A673 (cell line): ENCODE measurements around the gene FGF6. TPM values are rescaled to one million over a fixed set of nuclear protein-coding genes. Genes with fewer than 3 reads are reported as not detected.

ENCODE experiments used
- BruUV-seq: library from RNA; stranded (reverse); fragments of 400-500 nt; replicated peaks from 2 replicates; lab custom pipeline; 2021; lab: Mats Ljungman, UMichigan
- CTCF ChIA-PET: fragments of 300-600 bp; sonication (Branson Sonifier 250); formaldehyde crosslinking; loops from one replicate; lab custom pipeline; 2022; ENCODE audit warnings: antibody characterized with exemption; lab: Charles Lee
- POLR2A ChIA-PET: fragments of 300-600 bp; sonication (Branson Sonifier 250); formaldehyde crosslinking; loops from one replicate; lab custom pipeline; 2022; ENCODE audit warnings: antibody characterized with exemption; ENCODE audit not compliant: low non-redundant PET; lab: Charles Lee
- DNase-seq: peaks from one replicate; pipeline ENCODE4 v3.0.0-alpha.2; 2015; ENCODE audit warnings: low spot score
- H3K27ac ChIP-seq: fragments of 200-600 bp; sonication (generic); 2 replicates; pipeline ENCODE4 v1.5.1; 2016; ENCODE audit warnings: mixed run types, low read depth, mild to moderate bottlenecking, mixed read lengths, antibody characterized with exemption, low read length; ENCODE audit not compliant: poor library complexity, severe bottlenecking
- H3K27me3 ChIP-seq: fragments of 200-600 bp; sonication (generic); replicated peaks from 2 replicates; pipeline ENCODE4 v1.6.1; 2017; ENCODE audit warnings: mixed run types, low read depth, mild to moderate bottlenecking, mixed read lengths, antibody characterized with exemption, low read length; ENCODE audit not compliant: insufficient read depth, poor library complexity
- H3K36me3 ChIP-seq: fragments of 200-600 bp; sonication (generic); 2 replicates; pipeline ENCODE4 v1.6.1; 2016; ENCODE audit warnings: mixed run types, mild to moderate bottlenecking, mixed read lengths, antibody characterized with exemption, low read length; ENCODE audit not compliant: insufficient read depth, poor library complexity, severe bottlenecking
- H3K4me1 ChIP-seq: fragments of 200-600 bp; sonication (generic); 2 replicates; pipeline ENCODE4 v1.6.1; 2017; ENCODE audit warnings: mixed run types, mild to moderate bottlenecking, mixed read lengths, antibody characterized with exemption, low read length; ENCODE audit not compliant: insufficient read depth, poor library complexity, severe bottlenecking
- H3K4me3 ChIP-seq: fragments of 200-600 bp; sonication (generic); 2 replicates; pipeline ENCODE4 v1.5.1; 2016; ENCODE audit warnings: low read depth, mixed run types, mild to moderate bottlenecking, mixed read lengths, low read length; ENCODE audit not compliant: poor library complexity, severe bottlenecking
- H3K9me3 ChIP-seq: fragments of 200-600 bp; sonication (generic); 2 replicates; pipeline ENCODE4 v1.6.1; 2016; ENCODE audit warnings: mixed run types, low read depth, mild to moderate bottlenecking, mixed read lengths, antibody characterized with exemption, low read length; ENCODE audit not compliant: poor library complexity, severe bottlenecking
- EZH2 ChIP-seq: fragments of 200-600 bp; sonication (generic); IDR thresholded peaks from 2 replicates; pipeline ENCODE4 v1.6.1; 2017; ENCODE audit warnings: borderline replicate concordance, low read depth, mild to moderate bottlenecking, mixed read lengths, antibody characterized with exemption, low read length; ENCODE audit not compliant: poor library complexity, severe bottlenecking
- intact Hi-C: fragments of 100-400 bp; cut with micrococcal nuclease; formaldehyde crosslinking; loops from one replicate; pipeline ENCODE4 v1.10.0; 2022; ENCODE audit not compliant: unreplicated experiment
- total RNA-seq: library from RNA; stranded (reverse); gene quantifications from 2 replicates; pipeline ENCODE4 v1.2.3, GENCODE V29; 2021
- TF ChIP-seq, protein P1 (sequence below): fragments of 300-800, 200-600 bp; sonication (generic); conservative IDR thresholded peaks from 2 replicates; pipeline ENCODE4 v1.5.1; 2017; ENCODE audit warnings: low read depth, mild to moderate bottlenecking, antibody characterized with exemption, low read length, moderate library complexity, mixed read lengths

Gene FGF6
- total RNA-seq, 1 experiment from 2014 or later = not detected

DNA sequence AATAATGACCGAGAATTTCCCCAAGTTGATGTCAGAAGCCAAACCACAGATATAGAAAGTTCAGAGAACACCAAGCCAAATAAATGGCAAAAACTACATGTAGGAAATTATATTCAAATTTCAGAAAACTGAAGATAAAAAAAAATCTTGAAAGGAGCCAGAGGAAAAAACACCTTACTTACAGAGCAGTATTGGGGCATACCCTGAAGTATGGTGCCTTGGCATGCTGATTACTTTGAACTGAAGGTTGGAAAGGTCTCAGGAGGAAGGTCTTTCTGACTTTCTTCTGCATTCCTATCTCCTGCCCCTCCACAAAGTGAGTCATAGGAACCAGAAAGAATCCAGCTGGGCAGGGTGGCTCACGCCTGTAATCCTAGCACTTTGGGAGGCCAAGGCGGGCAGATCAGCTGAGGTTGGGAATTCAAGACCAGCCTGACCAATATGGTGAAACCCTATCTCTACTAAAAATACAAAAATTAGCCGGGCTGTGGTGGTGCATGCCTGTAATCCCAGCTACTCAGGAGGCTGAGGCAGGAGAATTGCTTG is 8.8 kb upstream of the FGF6 start:
- no peaks in the 10 kb centered on the region for H3K9me3 ChIP-seq
- CTCF ChIA-PET = no interaction called here
- DNase-seq = no peak
- H3K4me1 ChIP-seq = peaks cover 16% of the 10 kb centered on the region
- no peaks in the 10 kb centered on the region for H3K27me3 ChIP-seq
- H3K36me3 ChIP-seq = no peaks in the 10 kb centered on the region
- H3K27ac ChIP-seq = no peak overlapping the region
- TF ChIP-seq EZH2 = no peak
- TF ChIP-seq, protein P1, sequence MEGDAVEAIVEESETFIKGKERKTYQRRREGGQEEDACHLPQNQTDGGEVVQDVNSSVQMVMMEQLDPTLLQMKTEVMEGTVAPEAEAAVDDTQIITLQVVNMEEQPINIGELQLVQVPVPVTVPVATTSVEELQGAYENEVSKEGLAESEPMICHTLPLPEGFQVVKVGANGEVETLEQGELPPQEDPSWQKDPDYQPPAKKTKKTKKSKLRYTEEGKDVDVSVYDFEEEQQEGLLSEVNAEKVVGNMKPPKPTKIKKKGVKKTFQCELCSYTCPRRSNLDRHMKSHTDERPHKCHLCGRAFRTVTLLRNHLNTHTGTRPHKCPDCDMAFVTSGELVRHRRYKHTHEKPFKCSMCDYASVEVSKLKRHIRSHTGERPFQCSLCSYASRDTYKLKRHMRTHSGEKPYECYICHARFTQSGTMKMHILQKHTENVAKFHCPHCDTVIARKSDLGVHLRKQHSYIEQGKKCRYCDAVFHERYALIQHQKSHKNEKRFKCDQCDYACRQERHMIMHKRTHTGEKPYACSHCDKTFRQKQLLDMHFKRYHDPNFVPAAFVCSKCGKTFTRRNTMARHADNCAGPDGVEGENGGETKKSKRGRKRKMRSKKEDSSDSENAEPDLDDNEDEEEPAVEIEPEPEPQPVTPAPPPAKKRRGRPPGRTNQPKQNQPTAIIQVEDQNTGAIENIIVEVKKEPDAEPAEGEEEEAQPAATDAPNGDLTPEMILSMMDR = no peak
- POLR2A ChIA-PET = no interaction called here
- BruUV-seq = no TSS peak
- intact Hi-C loops = no loop called here
- H3K4me3 ChIP-seq = no peak overlapping the region

DNA sequence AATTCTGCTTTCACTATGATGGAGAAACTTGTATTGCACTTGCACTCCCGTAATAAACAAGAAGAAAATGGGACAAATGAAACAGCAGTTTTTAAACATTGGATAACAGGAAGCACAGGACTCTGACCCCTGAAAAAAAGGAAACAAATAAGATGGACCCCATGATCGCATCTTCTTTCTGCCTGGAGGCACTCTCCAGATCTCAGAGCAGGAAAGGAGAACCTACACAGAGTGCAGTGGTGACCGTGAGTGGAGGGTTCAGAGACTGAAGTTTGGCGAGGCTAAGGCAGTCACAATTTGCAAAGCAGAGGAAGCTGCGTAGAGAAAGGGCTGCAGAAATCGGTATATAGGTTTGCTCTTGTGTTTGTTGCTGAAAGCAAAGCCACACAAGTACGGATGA is 6.1 kb upstream of the FGF6 start:
- ChIA-PET POLR2A (no interaction called here), CTCF (no interaction called here)
- H3K27ac ChIP-seq = no peak overlapping the region
- BruUV-seq = no TSS peak
- no peak for DNase-seq
- no peaks in the 10 kb centered on the region for H3K27me3 ChIP-seq
- intact Hi-C loops = no loop called here
- H3K4me3 ChIP-seq = no peak overlapping the region
- H3K9me3 ChIP-seq = no peaks in the 10 kb centered on the region
- peaks cover 18% of the 10 kb centered on the region for H3K4me1 ChIP-seq
- no peak for TF ChIP-seq EZH2
- TF ChIP-seq, protein P1 = no peak
- H3K36me3 ChIP-seq = no peaks in the 10 kb centered on the region

DNA sequence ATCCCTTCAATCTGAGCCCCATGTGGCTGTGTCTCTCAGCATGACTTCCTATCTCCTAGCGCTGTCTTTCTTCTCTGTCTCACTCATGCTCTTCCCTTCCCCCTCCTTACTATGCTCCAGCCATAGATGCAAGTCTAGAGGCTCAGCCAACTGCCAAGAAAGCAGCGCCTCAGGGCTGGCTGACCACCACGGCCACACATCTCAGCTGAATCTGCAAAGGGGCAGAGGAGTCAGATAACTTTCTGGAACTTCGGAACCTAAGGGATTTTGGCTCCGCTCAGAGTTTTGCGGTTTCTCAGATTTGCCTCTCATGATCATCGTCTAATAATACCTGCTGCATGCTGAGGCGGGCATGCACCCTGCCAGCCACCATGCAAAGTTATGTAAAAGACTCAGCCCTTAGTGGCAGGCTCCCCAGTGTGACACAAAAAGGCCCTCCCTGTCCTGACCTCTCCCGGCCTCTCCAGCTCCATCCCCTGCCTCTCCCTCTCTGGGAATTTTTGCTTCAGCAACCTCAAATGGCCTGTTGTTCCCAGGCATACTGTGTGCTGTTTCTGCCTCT is 5.0 kb upstream of the FGF6 start:
- H3K27me3 ChIP-seq = no peaks in the 10 kb centered on the region
- H3K9me3 ChIP-seq = no peaks in the 10 kb centered on the region
- intact Hi-C loops = no loop called here
- CTCF ChIA-PET = no interaction called here
- H3K36me3 ChIP-seq = no peaks in the 10 kb centered on the region
- H3K27ac ChIP-seq = peak overlapping the region; percentile 21
- TF ChIP-seq EZH2 = no peak
- TF ChIP-seq, protein P1 = no peak
- peak; percentile 76 for DNase-seq
- H3K4me1 ChIP-seq = peaks cover 18% of the 10 kb centered on the region
- BruUV-seq = no TSS peak
- no peak overlapping the region for H3K4me3 ChIP-seq
- POLR2A ChIA-PET = no interaction called here
